NCI-H226 (cell line): ENCODE data around the gene LDB1.

ENCODE experiments used
- DNase-seq: peaks from one replicate; pipeline ENCODE4 v3.0.0-alpha.2; 2015

The LDB1 gene

GRCh38 chr10:102059987-102060386, 60.2 kb downstream of the LDB1 start:
- DNase-seq: no peak
